GM18907 (cell line): Measurements from ENCODE around the gene NSD2.
"Not testable (repeated sequence)": the region's sequence is repeated elsewhere in the genome, so short reads cannot be mapped to it uniquely, and the experiment has no call there.

Experiments used
- ATAC-seq: cut with Tn5 transposase; IDR thresholded peaks from one replicate; pipeline ENCODE4 v1.9.1; 2021; ENCODE audit warnings: mild to moderate bottlenecking, moderate library complexity; ENCODE audit not compliant: unreplicated experiment

The NSD2 gene

GRCh38 chr4:1870578-1871443, at the start of gene NSD2:
NSD2 (plus strand) TSS chr4:1871393; CDS start chr4:1900655, 29,262 bp downstream.
- peak; percentile 58 for ATAC-seq

DNA sequence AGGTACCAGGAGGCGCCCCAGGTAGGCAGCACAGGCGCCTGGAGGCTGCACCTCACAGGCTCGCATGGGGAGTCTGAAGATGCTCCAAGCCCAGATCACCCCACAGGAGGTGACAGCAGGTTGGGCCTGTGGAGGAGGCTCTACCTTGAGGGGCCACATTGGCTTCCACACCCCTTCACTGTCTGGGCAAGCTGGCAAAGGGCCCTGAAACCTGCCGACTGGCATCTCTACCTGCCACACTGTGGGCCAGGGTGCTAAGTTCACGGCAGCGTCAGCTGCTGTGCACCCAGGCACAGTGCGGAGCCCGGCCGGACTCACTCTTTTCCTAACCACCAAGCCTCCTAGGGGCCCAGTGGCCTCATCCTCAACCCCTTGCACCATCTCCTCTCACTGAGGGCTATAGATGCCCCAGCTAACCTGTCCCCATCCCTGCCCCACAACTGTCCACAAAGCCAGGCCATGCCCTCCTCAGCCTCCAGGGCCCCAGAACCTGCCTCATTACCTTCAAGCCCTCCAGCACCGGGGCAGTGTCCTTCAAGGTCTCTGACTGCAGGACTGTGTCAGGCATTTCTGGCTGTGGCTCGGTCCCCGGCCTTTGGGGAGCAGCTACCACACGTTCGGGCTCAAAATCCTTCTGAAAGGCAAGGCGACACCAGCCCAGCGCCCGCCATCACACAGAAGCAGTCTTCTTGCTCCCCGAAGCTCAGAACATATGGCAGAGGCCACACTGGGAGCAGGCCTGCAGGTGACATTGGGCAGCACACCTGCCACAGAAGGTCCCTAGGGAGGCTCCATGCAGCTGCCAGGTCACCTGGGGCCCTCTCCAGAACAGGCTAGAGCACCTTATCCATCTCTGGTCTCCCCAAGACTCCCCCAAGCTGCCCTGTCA, 49.3 kb upstream of the NSD2 start:
- no peak for ATAC-seq

DNA sequence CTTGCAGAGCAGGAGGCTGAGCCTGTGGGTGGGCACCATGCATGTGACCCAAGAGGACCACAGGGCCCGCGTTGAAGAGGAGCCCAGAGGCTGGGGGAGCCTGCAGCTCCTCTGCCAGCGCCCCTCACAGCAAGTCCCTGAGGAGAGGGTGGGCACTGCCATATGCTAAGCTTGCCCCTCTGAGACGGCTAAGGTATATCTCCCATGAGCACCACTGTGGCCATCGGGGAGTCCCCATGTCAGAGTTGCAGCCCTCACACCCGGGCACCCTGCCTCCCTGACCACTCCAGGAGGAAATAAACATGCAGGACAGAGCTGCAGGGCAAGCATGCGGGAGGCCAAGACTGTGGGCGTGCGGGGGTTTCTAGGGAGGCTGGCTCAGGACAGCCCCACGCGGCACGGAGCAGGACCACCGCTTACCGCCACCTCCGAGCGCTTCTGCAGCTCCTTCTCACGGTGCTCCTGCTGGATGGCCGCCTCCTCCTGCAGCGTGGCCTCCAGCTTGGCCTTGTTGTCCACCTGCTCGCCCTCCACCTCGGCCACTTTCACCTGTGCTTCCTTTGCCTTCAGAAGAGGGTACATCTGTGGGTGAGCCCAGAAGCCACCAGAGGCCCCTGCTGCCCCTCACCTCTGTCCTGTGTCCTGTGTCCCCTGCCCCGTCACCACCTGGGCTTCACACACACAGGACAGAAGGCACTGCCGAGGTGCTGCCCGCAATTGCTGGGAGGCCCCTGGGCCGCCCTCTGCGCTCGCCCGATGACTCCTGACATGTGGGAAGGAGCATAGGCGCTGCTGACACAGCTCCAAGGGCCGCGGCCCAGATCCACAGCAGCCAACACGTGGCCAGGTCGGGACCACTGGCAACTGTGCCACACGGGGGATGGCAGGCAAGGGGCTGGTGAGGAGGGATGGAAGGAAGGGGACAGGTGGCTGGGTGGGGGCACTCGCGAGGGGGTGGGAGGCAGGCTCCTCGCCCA, 48.3 kb upstream of the NSD2 start:
- ATAC-seq, result no peak

DNA sequence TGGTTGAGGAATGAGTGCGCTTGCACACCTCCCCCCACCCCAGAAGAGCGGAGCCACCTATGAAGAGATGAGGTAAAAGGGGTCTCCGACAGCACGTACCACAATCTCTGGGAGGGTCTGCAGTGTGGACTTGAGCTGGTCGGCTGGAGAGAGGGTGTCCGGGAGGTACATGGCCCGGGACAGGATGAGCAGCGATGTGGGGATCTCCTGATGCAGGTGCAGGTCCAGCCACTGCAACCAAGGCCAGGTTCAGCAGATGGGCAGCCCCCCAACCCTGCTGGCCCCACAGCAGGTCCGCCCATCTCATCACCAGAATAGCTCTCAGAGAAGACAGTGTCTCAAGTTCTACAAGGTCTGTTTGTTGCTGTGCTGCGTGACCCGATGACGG, 47.7 kb upstream of the NSD2 start:
- no peak for ATAC-seq

GRCh38 chr4:1824746-1825145, 46.4 kb upstream of the NSD2 start:
- no peak for ATAC-seq

DNA sequence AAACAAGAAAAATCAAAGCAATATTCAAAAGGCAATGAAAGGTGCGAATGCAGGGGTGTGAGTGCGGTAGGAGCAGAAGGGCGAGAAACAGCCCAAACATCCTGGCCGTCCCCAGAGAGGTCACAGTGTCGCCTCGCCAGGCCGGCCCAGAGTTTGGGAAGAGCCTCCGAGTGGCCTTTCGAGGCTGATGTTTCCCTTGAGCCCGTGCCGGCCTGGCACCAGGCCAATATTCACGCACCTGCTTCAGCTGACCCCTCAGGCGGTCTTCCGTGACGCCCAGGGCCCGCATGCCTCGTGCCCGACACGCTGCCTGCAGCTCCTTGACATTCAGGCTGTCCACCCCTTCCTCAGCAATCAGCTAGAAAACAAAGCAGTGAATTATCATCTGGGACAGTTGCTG, 45.9 kb upstream of the NSD2 start:
- no peak for ATAC-seq

DNA sequence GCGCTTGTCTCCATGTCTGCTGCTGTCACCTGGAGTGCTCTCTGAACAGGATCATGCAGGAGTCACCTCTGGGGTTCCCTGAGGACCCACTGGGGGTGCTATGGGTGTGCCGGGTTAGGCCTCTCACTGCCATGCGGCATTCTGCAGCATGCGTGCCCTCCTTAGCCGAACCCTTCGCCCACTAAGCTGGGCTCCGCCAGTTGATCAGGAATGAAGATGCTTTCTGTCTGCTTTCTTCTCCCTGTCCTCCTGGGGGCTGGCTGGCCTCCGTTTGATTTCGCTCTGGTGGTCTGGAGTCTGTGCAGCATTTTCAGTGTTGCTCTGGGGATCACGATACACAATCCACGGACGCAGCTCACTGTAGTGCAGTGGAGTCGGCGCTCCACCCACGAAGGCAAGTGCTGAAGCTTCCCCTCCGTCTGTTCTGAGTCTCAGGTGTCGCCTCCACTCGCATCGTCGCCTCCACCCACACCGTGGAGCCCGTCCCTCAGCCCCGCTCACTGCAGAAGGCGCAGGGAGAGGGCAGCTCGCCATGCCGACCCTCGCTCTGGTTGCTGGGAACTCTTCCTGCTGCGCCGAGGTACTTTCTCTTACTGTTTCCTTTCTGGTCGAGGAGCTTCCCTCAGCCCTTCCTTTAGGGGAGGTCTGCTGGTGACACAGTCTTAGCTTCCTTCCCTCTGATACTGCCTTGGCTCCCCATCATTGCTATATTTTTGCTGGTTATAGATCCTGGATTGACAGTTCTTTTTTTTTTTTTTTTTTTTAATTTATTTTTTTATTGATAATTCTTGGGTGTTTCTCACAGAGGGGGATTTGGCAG, 44.5 kb upstream of the NSD2 start:
- ATAC-seq, result no peak

GRCh38 chr4:1830234-1830633, 41.0 kb upstream of the NSD2 start:
- ATAC-seq, result no peak

- ATAC-seq, result no peak
Measured at GRCh38 chr4:1830642-1831228, 40.5 kb upstream of the NSD2 start.

GRCh38 chr4:1831331-1831730, 39.9 kb upstream of the NSD2 start:
- ATAC-seq, result no peak

DNA sequence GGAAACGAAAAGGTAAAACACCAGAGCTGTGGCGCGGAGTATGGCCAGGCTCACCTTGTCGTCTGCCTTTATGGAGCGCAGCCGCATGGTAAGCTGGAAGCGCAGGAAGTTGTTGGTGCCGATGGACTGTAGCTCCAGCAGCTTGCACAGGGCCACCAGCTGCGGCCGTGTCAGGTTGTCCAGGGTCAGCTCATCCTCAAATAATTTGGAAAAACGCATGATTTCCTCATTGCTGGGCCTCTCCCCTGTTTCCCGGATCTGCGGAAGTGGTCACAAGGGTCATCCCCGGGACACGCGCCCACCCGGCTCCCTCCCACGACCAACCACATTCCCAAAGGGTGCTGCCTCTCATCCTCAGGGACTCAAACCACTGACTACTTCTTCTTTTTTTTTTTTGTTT, 38.5 kb upstream of the NSD2 start:
- ATAC-seq, result no peak

GRCh38 chr4:1833307-1834046, 37.7 kb upstream of the NSD2 start:
- ATAC-seq, result peak; percentile 12

DNA sequence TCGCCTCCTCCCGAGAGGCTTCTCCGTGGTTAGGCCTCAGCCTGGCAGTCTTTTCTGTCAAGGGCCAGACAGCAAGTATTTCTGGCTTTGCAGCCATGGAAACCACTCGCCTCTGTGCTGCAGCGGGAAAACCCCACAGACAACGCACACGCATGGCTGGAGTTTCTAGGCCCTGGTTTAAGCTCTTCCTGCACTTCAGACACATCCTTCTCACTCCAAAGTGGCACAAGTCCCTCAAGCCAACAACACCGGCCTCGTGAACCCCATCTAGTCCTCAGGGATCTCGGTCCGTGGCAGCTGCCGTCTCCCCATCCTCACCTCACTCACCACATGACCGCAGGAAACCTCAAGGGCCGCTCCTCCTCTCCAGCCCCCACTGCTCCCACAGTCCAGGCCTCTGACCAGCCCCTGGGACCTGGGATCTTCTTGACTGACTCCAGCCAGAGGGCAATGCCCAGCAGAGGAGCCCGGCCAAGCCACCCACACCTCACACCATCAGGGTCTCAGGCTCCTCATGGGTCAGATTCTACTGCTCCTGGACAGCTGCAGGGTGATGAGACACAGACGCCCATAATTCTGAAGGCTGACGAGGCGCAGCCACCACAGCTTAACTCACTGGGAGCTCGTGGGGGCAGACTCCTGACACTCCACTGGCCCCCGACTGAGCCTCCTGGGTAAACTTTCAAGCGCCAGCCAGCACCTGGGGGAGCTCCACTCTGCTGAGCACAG, 37.0 kb upstream of the NSD2 start:
- peak; percentile 69 for ATAC-seq

- ATAC-seq, result not testable (repeated sequence)
Measured at GRCh38 chr4:1835836-1836235, 35.4 kb upstream of the NSD2 start.

DNA sequence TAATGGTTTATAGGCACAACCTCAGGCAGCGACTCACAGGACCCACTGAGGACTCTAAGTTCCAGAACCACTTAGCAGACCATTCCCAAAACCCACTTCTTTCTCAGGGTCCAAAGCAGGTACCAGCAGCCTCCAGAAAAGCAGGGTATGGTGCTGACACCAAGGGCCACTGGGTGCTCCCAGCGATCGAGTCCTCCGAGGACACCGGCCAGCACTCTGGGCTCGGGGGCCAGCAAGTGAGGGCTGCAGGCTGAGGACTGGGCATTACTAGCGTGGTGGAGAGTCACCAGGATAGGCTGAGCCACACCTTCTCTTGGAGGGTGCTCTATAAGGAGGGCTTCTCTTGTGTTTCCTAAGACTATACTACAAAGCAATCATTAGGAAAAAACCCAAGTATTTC, 34.5 kb upstream of the NSD2 start:
- ATAC-seq, result no peak

DNA sequence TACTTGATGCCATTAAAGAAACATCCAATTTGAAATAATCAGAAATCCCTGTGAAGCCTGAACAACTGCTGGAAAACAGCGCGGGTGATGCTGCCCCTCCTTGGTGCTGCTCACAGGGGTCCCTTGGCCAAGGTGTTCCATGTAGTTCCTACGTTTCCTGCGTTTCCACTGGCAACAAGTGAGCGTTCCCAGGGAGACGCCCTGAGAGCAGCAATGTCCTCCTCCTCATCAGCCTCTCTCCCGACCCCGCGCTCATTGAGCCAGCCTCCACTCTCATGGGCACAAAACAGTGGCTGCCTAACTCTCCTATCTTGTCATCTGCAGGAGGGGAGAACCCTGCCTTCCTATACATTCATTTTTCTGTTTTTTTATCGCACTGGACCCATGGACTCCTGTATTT, 34.1 kb upstream of the NSD2 start:
- ATAC-seq, result no peak

- no peak for ATAC-seq
Measured at GRCh38 chr4:1839282-1839681, 31.9 kb upstream of the NSD2 start.

DNA sequence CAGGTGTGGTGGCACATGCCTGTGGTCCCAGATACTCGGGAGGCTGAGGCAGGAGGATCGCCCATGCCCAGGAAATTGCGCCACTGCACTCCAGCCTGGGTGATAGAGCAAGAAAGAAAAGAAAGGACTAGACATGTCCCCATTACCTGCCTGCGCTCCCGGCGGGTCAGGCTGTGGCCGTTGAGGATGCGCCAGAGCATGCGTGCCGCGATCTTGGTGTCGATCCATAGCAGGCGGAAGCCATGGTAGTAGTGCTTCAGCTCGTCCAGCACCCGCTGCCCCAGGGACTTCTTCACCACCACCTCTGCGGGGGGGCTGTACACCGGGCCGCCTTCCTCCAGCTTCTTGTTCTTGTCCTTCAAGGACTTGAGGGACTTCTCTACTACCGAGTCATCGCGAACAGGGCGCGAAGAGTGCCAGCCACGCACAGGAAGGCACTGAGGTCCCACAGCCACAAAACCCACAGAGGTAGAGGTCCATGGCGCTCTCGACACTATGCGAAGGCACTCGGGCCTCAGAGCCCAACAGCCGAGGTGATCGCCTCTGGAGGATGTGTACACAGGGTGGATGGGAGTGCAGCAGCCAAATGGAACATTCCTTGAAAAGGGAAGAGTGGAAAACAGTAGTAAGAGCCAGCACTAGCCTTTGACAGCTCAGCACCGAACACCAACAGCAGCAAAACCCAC, 29.8 kb upstream of the NSD2 start:
- ATAC-seq, result no peak
